GM18505 (cell line): ENCODE data around the gene NEK8.

Experiments
- ATAC-seq: cut with Tn5 transposase; IDR thresholded peaks from one replicate; pipeline ENCODE4 v1.9.1; 2021; ENCODE audit not compliant: unreplicated experiment
- POLR2A ChIP-seq: IDR thresholded peaks from 4 replicates; pipeline ENCODE4 v1.6.1; 2011; ENCODE audit warnings: borderline replicate concordance; ENCODE audit not compliant: insufficient read depth, insufficient read length; ENCODE audit errors: extremely low read depth

Gene NEK8

GRCh38 chr17:28740406-28741357 is 12.1 kb downstream of the NEK8 start:
- no peak for TF ChIP-seq POLR2A

GRCh38 chr17:28741358-28742349 is 13.1 kb downstream of the NEK8 start:
- TF ChIP-seq POLR2A, result peak; percentile 41
- no peak for ATAC-seq

More at GRCh38 chr17:28740406-28741357, 12.1 kb downstream of the NEK8 start:
- no peak for ATAC-seq

- peak; percentile 98 for TF ChIP-seq POLR2A
- ATAC-seq, result peak; percentile 60
Observed at GRCh38 chr17:28743243-28744103, 14.9 kb downstream of the NEK8 start, which contains the start of gene TRAF4. Gene TRAF4, plus strand, starts transcription at chr17:28744011. Its CDS starts 102 bp downstream, at chr17:28744113.

- TF ChIP-seq POLR2A, result no peak
- ATAC-seq, result no peak
Observed at GRCh38 chr17:28744104-28744971, 15.8 kb downstream of the NEK8 start.

- TF ChIP-seq POLR2A, result peak; percentile 38
- ATAC-seq, result no peak
Observed at GRCh38 chr17:28744972-28745785, 16.6 kb downstream of the NEK8 start.

GRCh38 chr17:28745786-28746411 is 17.3 kb downstream of the NEK8 start:
- no peak for TF ChIP-seq POLR2A
- ATAC-seq, result no peak

- no peak for TF ChIP-seq POLR2A
- ATAC-seq, result no peak
Observed at GRCh38 chr17:28746611-28747050, 18.0 kb downstream of the NEK8 start.

GRCh38 chr17:28747051-28747691 is 18.6 kb downstream of the NEK8 start:
- TF ChIP-seq POLR2A, result no peak
- ATAC-seq, result no peak

GRCh38 chr17:28747801-28748750 is 19.5 kb downstream of the NEK8 start:
- no peak for TF ChIP-seq POLR2A
- ATAC-seq, result no peak

- TF ChIP-seq POLR2A, result no peak
- ATAC-seq, result no peak
Observed at GRCh38 chr17:28748852-28749515, 20.4 kb downstream of the NEK8 start.
